Uterus (tissue), 4 donors: Measurements from ENCODE around the gene SYT12. TPM values are rescaled to one million over a fixed set of nuclear protein-coding genes. Genes with fewer than 3 reads are reported as not detected.

Experiments used
- DNase-seq, 2 donors: peaks; one replicate each; pipeline ENCODE4 v3.0.0-alpha.2; 2019 to 2020
- H3K27ac ChIP-seq, 2 donors: fragments of 200-600 bp; sonication (generic); 1 replicate in 1 of 2; 2 replicates in 1 of 2; pipeline ENCODE4 v1.5.1; 2016 to 2018
- H3K27me3 ChIP-seq, 2 donors: fragments of 200-600 bp; sonication (generic); one replicate each; pipeline ENCODE4 v1.5.1; 2018 to 2019; ENCODE audit warnings: control low read depth in 1 of 2
- H3K36me3 ChIP-seq, 2 donors: fragments of 200-600 bp; sonication (generic); one replicate each; pipeline ENCODE4 v1.5.1; 2019; ENCODE audit warnings: control low read depth in 1 of 2
- H3K4me1 ChIP-seq, 2 donors: fragments of 200-600 bp; sonication (generic); one replicate each; pipeline ENCODE4 v1.5.1; 2018 to 2019; ENCODE audit warnings: control low read depth in 1 of 2
- H3K4me3 ChIP-seq, 2 donors: fragments of 200-600 bp; sonication (generic); 1 replicate in 1 of 2; 2 replicates in 1 of 2; pipeline ENCODE4 v1.5.1; 2018 to 2019; ENCODE audit warnings: mild to moderate bottlenecking in 1 of 2
- H3K9me3 ChIP-seq, 2 donors: fragments of 200-600 bp; sonication (generic); one replicate each; pipeline ENCODE4 v1.5.1; 2019; ENCODE audit warnings: control low read depth in 1 of 2
- CTCF ChIP-seq, 4 experiments: fragments of 200-600 bp in 2 of 4; fragments of 450-650 bp in 2 of 4; sonication (generic) in 2 of 4; IDR thresholded peaks; one replicate each; pipeline ENCODE4 v1.5.1; 2016 to 2019; ENCODE audit warnings: antibody characterized with exemption in 4 of 4, mild to moderate bottlenecking in 2 of 4, moderate library complexity in 1 of 4
- POLR2A ChIP-seq, 2 donors: fragments of 450-650 bp; IDR thresholded peaks; one replicate each; pipeline ENCODE4 v1.6.1; 2016; ENCODE audit warnings: antibody characterized with exemption in 2 of 2, mild to moderate bottlenecking in 1 of 2, moderate library complexity in 1 of 2
- intact Hi-C: fragments of 100-400 bp; cut with DNase I; formaldehyde crosslinking; loops from one replicate; pipeline ENCODE4 v1.15.1; 2023; ENCODE audit warnings: low total_unique reads
- total RNA-seq, 4 donors: library from RNA; depleted of rRNA in 3 of 4; stranded (reverse); fragments of >200 nt in 3 of 4; gene quantifications; one replicate each; pipeline versions ENCODE4 v1.1.0 to v1.2.4, GENCODE V29; 2014 to 2023
- donor health status: DM: yes; HTN: yes; CAD: no.

The SYT12 gene
- total RNA-seq, 4 donors from 2014 or later: 0.55 to 0.61 TPM; not detected in 2

GRCh38 chr11:67076202-67076601, 53.3 kb downstream of the SYT12 start:
- intact Hi-C loops: no loop called here
- DNase-seq: no peak
- Histone ChIP-seq H3K36me3 (no peaks in the 10 kb centered on the region), H3K4me3 (no peak overlapping the region), H3K9me3 (no peaks in the 10 kb centered on the region), H3K4me1 (no peaks in the 10 kb centered on the region), H3K27me3 (no peaks in the 10 kb centered on the region), H3K27ac (no peak overlapping the region)
- no peak for TF ChIP-seq CTCF (IDR thresholded peaks at IDR 0.05)
- no peak for TF ChIP-seq POLR2A (IDR thresholded peaks at IDR 0.05)

- Histone ChIP-seq H3K36me3 (no peaks in the 10 kb centered on the region), H3K4me1 (no peaks in the 10 kb centered on the region), H3K4me3 (no peak overlapping the region), H3K27me3 (no peaks in the 10 kb centered on the region), H3K27ac (no peak overlapping the region), H3K9me3 (no peaks in the 10 kb centered on the region)
- intact Hi-C loops: no loop called here
- no peak for TF ChIP-seq CTCF (IDR thresholded peaks at IDR 0.05)
- no peak for TF ChIP-seq POLR2A (IDR thresholded peaks at IDR 0.05)
- DNase-seq: no peak
Observed at GRCh38 chr11:67079065-67079705, 56.3 kb downstream of the SYT12 start.

- H3K27ac ChIP-seq: no peak overlapping the region
- intact Hi-C loops: no loop called here
- TF ChIP-seq POLR2A (IDR thresholded peaks at IDR 0.05) (no peak), CTCF (IDR thresholded peaks at IDR 0.05) (no peak)
- H3K9me3 ChIP-seq: no peaks in the 10 kb centered on the region
- no peaks in the 10 kb centered on the region for H3K27me3 ChIP-seq
- H3K4me3 ChIP-seq: no peak overlapping the region
- peak in 1 of 2 donors; percentile 26 for DNase-seq
- H3K4me1 ChIP-seq: no peaks in the 10 kb centered on the region
- no peaks in the 10 kb centered on the region for H3K36me3 ChIP-seq
Observed at GRCh38 chr11:67082071-67082791, 59.3 kb downstream of the SYT12 start.

GRCh38 chr11:67083786-67084366, 60.9 kb downstream of the SYT12 start:
- intact Hi-C loops: no loop called here
- H3K9me3 ChIP-seq: no peaks in the 10 kb centered on the region
- DNase-seq: no peak
- H3K4me3 ChIP-seq: no peak overlapping the region
- H3K4me1 ChIP-seq: no peaks in the 10 kb centered on the region
- H3K36me3 ChIP-seq: no peaks in the 10 kb centered on the region
- H3K27ac ChIP-seq: no peak overlapping the region
- TF ChIP-seq CTCF (IDR thresholded peaks at IDR 0.05): no peak
- H3K27me3 ChIP-seq: no peaks in the 10 kb centered on the region

GRCh38 chr11:67085617-67086016, 62.7 kb downstream of the SYT12 start:
- TF ChIP-seq CTCF (IDR thresholded peaks at IDR 0.05) (no peak), POLR2A (IDR thresholded peaks at IDR 0.05) (no peak)
- intact Hi-C loops: no loop called here
- no peaks in the 10 kb centered on the region for H3K9me3 ChIP-seq
- DNase-seq: no peak
- H3K36me3 ChIP-seq: no peaks in the 10 kb centered on the region
- no peaks in the 10 kb centered on the region for H3K4me1 ChIP-seq
- H3K27ac ChIP-seq: no peak overlapping the region
- H3K27me3 ChIP-seq: no peaks in the 10 kb centered on the region
- H3K4me3 ChIP-seq: no peak overlapping the region
